ENCODE data around the gene BMERB1.

DNA sequence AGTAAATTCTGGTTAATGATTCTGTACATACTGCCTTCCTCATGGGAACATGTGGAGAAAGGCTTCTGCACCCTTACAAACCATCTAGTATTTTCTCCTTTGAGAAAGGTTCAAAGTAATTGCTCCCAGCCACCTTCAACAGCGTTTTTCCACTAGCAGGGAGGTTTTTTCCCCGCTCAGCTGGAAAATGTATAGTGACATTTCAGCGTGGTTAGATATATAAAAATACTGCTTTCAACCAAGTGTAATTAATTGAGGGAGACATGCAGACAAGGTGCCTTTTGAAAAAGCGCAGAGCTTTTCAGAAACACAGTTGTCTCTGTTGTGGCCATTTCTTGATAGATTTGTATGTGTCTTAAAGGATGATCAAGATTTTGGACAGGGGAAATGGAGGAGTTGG lies 5.1 kb downstream of the BMERB1 start:
- TF ChIP-seq CTCF (IDR thresholded peaks at IDR 0.05), result no peak
- no peak for TF ChIP-seq POLR2A (IDR thresholded peaks at IDR 0.05)
